Activated CD8-positive, alpha-beta memory T cell treated with anti-CD3 and anti-CD28 coated beads for 4 hours (primary cell): Measurements from ENCODE around the gene CAMK2N1.

Source experiments
- DNase-seq, 2 donors: peaks; one replicate each; pipeline ENCODE4 v3.0.0-alpha.2; 2020; ENCODE audit warnings: low read depth in 2 of 2

Gene CAMK2N1

DNA sequence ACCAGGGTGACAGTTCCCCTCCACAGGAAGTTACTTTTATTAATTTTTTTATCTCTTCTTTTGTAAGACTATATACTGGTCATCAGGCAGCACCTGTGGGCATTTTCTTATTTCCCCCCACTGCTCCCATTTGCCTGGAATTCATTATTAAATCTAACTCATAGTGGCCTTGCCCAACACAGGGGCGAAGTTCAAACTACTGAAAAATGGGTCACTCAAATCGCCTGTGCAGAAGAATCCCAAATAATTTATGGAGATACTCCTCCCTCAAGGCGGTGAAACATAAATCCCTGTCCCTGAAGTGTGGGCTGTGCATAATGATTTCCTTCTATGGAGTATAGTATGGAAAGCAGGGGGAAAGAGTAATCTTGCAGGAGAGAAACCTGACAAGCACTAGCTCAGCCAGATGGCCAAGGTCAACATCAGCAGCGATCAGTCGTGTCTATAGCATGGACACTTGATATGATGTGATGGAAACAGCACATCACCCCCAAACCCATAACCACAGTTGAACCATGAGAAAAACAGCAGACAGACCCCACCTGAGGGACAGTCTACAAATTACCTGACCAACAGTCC is 7.9 kb downstream of the CAMK2N1 start:
- DNase-seq: no peak

GRCh38 chr1:20477348-20478056 is 8.5 kb downstream of the CAMK2N1 start:
- DNase-seq: no peak

GRCh38 chr1:20476265-20477038 is 9.6 kb downstream of the CAMK2N1 start:
- DNase-seq: no peak

- no peak for DNase-seq
These were observed 11.0 kb downstream of the CAMK2N1 start for GRCh38 chr1:20474996-20475395.

- no peak for DNase-seq
These were observed 11.6 kb downstream of the CAMK2N1 start for GRCh38 chr1:20474333-20474975.

DNA sequence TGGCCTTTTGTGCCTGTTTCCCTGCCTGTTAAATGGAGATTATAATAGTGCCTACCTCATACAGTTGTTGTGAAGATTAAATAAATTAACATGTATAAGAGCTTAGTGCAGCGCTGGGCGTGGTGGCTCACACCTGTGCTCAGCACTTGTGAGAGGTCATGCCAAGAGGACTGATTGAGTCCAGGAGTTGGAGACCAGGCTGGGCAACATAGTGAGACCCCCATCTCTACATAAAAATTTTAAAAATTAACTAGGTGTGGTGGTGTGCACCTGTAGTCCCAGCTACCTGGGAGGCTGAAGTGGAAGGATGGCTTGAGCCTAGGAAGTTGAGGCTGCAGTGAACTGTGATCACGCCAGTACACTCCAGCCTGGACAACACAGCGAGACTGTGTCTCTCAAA is 12.1 kb downstream of the CAMK2N1 start:
- no peak for DNase-seq

DNA sequence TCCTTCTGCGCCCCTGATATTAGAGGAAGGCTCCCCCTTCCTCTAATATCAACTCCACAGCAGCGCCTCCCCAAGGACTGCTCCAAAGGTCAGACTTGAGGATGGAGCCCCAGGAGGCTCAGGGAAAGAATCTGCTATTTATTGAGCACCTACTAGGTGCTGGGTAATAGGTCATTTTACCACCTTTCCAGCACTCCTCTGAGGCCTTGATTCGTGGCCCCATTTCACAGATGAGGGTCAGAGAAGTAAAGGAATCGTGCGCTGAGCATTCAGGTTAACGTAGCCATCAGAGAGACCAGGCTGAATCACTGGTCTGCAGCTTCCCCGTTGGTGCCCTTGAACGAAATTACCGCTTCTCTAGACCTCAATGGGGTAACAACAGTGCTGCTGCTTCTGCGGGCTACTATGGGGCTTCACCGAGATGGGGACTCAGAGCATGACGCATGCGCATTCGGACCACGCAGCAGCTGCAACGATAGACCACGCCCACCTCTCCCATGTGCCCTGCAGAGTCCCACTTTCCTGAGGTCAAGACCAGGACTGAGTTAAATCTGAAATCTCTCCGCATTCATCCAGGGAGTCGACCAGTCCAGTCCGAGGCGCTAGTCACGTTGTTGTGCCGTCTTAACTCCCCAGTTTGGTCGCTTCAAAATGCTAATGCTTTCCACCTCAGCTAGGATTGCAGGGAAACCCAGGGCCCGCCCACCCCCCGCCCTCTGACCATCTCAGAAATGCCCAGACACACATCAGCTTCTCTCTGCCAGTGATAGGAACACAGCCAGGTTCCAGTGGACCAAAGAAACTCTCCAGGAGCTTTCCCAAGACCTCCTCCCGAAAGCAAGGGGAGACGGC is 12.9 kb downstream of the CAMK2N1 start:
- DNase-seq: no peak

DNA sequence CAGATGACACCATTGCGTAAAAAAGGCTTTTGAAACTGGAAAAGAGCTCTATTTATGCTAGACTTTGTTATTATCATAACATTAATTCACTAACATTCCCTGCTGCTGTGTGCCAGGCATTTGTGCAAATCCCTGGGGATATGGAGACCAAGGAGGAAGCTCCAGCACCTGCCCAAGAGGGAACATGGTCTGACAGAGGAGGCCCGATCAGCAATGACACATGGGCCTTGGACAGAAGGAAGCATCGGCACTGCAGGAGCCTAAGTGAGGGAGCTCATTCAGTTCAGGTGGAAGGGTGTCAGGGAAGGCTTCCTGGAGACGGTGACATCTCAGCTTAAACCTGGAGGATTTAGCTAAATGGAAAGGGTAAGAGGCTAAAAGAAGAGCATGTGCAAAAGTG is 13.9 kb downstream of the CAMK2N1 start:
- DNase-seq: no peak

DNA sequence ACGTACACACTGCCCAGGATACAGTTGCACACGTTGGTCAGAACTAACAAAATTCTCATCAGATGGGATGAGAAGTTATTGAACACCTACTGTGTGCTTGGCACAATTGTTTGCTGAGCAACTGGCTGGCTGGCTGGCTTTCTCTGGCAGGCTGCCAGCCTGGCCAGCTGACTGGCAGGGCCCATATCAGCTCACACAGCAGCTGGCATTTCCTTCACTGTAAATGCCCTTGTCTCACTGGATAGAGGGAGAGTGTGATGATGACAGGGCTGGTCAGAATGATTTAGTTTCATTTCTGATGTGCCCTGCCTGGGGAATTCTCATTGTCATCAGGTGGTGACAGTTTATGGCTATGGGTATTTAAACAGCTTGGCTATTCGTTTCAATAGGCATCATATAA is 15.8 kb downstream of the CAMK2N1 start:
- DNase-seq: no peak

DNA sequence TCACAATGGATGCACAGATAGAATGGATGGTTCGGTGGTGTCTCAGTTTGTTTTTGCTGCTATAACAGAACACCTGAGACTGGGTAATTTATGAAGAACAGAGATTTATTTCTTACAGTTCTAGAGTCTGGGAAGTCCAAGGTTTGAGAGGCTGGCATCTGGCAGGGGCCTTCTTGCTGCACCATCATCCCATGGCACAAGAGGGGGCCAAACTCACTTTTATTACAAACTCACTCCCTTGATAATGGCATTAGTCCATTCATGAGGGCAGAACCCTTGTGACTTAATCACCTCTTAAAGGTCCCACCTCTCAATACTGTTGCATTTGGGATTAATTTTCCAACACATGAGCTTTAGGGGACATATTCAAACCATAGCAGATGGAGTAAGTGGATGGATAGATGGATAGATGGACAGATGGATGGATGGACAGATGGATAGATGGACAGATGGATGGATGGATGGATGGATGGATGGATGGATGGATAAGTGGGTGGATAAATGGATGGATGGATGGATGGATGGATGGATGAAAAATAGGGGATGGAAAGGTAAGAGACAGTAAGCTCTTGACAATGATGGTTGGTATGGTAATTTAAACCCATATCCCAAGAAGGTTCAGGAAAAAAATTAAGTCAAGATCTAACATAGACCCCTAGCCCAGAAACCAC is 16.5 kb downstream of the CAMK2N1 start:
- DNase-seq: no peak

DNA sequence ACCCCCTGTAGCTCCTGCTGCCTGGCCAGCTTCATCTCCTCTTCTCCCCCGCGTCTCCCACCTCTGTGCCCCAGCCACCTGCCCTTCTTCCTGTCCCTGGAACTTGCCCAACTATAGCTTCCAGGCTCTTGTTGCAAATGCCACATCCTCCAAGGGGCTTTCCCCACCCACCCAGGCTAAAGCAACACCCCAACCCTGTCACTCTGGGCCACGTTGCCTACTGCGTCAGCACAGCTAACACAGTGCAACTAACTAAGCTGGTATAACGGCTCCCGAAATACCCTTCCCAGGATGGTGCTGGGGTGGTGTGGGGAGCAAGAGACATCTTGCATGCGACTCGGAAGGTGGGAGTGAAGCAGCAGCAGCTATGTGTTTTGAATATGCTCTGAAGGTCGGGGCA is 19.7 kb downstream of the CAMK2N1 start:
- DNase-seq: no peak

- DNase-seq: no peak
These were observed 20.8 kb downstream of the CAMK2N1 start for GRCh38 chr1:20465187-20465586.

GRCh38 chr1:20463502-20463901 is 22.5 kb downstream of the CAMK2N1 start:
- DNase-seq: no peak

GRCh38 chr1:20462397-20462796 is 23.6 kb downstream of the CAMK2N1 start:
- no peak for DNase-seq

DNA sequence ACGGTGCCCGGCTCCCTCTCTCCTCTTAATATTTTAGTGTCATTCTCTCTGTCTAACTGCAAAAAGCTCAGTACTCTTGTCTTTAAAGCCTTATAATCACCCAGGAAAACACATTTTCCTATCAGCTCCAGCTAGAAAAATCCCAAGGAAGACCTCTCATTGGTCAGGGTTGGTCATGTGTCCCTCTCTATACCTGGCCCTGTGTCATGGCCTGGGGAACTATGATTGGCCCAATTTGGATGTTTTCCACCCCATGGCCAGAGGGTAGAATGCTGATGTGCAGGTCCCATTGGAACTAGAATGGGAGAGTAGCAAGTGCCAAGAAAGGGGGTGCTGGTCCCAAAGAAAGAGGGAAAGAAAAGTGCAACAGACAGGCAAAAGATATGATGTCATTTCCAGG is 27.3 kb downstream of the CAMK2N1 start:
- no peak for DNase-seq

DNA sequence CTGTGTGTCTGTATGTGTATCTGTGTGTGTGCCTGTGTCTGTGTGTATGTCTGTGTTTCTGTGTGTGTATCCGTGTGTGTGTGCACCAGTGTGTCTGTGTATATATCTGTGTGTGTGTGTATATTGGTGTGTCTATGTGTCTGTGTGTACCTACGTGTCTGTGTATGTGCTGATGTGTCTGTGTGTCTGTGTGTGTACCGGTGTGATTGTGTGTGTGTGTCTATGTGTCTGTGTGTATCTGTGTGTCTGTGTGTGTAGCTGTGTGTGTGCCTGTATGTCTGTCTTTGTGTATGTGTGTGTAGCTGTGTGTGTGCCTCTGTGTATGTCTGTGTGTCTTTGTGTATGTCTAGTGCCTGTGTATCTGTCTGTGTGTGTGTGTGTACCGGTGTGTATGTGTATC is 32.0 kb downstream of the CAMK2N1 start:
- no peak for DNase-seq

- DNase-seq: no peak
These were observed 36.2 kb downstream of the CAMK2N1 start for GRCh38 chr1:20449735-20450311.

- DNase-seq: no peak
These were observed 37.3 kb downstream of the CAMK2N1 start for GRCh38 chr1:20448671-20449071.

- no peak for DNase-seq
These were observed 38.2 kb downstream of the CAMK2N1 start for GRCh38 chr1:20447794-20448193.

GRCh38 chr1:20446796-20447195 is 39.2 kb downstream of the CAMK2N1 start:
- DNase-seq: no peak

DNA sequence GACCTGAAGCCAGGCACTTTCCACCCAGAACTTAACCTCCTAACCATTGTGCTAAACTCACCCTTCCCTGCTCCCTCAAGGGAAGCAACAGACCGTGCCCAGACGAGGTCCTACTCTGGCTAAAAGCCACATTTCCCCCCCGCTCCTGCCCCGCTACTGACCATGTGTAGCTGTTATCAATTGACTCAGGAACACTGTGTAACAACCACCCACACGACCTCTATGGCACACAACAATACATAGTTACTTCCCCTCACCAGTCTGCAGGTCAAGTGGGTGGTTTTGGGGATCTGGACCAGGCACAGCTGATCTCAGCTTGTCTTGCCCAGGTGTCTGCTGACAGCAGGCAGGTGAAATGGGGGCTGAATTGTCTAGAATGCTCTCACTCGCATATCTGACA is 40.1 kb downstream of the CAMK2N1 start:
- no peak for DNase-seq
